Measurements from ENCODE around the gene MAEA.

Gene MAEA

DNA sequence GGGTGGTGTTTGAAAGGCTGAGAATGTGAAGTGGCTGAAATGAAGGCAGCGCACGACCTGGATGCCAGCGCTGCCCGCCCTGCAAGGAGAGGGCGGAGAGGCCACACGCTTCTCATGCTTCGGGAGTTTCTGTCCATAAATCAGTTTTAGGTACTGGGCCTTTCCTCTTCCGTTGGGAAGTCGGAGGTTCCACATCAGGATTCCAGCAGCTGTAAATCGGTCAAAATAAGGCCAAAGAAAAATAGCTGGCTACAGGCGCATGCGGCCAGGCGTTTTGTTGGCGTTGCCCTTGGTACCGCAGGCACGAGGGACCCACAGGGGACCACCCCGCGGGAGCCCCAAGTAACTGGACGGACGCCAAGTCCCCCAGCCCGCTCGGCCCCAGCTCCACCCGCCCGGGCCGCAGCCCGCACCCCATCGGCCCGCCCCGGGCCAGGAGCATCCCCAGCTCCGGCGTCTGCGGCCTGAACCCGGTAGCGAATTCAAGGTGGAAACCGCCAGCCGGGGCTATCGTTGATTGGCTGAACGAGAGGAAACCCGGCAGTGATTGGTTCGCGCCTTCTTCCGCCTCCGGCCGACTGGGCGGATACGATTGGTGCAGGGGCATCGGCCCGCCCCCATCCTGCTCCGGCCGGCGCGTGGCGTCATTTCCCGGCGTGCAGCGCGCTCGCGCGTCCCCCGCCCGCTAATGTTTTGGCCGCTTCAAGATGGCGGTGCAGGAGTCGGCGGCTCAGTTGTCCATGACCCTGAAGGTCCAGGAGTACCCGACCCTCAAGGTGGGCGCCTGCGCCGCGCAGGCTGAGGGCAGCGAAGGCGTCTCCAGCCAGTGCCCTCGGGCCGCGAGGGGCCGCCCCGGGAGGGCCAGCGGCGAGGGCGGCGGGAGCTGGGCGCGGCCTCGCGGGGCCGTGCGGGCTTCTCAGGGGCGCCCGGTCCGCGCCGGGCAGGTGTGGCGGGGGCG is at the start of gene MAEA:
Gene MAEA, plus strand, starts transcription at position 685 of the 958 bp plus-strand sequence. Its CDS starts 23 bp downstream, at position 708.
- peak within 1 kb of the TSS; percentile 79 for H3K4me3 ChIP-seq (replicated peaks; ENCODE audit: low read depth, low read length)
- TF ChIP-seq, protein P1, sequence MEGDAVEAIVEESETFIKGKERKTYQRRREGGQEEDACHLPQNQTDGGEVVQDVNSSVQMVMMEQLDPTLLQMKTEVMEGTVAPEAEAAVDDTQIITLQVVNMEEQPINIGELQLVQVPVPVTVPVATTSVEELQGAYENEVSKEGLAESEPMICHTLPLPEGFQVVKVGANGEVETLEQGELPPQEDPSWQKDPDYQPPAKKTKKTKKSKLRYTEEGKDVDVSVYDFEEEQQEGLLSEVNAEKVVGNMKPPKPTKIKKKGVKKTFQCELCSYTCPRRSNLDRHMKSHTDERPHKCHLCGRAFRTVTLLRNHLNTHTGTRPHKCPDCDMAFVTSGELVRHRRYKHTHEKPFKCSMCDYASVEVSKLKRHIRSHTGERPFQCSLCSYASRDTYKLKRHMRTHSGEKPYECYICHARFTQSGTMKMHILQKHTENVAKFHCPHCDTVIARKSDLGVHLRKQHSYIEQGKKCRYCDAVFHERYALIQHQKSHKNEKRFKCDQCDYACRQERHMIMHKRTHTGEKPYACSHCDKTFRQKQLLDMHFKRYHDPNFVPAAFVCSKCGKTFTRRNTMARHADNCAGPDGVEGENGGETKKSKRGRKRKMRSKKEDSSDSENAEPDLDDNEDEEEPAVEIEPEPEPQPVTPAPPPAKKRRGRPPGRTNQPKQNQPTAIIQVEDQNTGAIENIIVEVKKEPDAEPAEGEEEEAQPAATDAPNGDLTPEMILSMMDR (IDR thresholded peaks at IDR 0.05; ENCODE audit: low read length, missing control alignments) = no peak
- peak; percentile 96 for DNase-seq (ENCODE audit: low read depth)

DNA sequence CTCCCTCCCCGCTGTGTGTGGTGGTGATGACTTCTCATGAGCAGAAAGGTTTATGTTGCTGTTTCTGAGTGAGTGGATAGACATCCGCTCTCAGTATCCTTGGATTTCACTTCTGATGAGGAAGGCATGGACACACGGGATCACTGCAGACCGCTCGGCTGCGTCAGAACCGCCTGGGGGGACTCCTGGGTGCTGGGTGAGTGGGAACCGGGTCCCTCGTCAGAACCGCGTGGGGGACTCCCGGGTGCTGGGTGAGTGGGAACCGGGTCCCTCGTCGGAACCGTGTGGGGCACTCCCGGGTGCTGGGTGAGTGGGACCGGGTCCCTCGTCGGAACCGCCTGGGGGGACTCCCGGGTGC is 49.8 kb upstream of the MAEA start:
- TF ChIP-seq, protein P1 (IDR thresholded peaks at IDR 0.05; ENCODE audit: low read length, missing control alignments) = no peak
- no peak for DNase-seq (ENCODE audit: low read depth)
- no peak overlapping the region for H3K4me3 ChIP-seq (replicated peaks; ENCODE audit: low read depth, low read length)

DNA sequence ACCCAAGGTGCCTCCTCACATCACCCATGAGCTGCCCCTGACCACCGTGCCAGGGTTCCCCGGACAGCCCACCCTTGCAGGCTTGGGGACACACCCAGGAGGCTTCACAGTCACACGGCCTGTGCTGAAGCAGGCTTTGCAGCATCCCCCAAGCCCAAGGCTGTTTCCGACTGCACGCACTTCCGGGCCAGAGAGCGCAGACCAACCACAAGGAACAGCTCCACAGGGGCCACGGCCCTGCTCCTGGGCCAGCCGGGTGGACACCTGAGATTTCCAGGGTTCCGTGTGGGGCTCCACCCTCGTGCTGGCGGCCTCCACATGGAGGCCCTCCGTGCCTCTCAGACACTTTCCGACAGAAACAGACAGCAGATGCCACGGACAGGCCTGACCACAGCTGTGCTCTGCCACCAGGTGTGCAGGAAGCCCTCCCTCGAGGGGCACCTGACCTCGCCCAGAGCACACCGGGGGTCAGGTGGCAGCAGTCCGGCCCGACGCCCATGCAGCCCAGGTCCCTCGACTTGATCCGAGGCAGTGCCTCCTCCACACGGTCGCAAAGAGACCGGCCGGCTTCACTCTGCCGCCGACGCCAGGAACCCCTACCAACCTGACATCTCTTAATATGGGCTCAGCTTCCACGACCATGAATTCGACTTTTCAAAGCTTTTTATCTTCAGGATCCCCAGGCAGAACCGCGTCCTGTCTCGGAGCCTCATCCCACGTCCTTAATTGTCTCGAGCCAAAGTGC is 48.8 kb upstream of the MAEA start:
- no peak overlapping the region for H3K4me3 ChIP-seq (replicated peaks; ENCODE audit: low read depth, low read length)
- no peak for DNase-seq (ENCODE audit: low read depth)
- TF ChIP-seq, protein P1 (IDR thresholded peaks at IDR 0.05; ENCODE audit: low read length, missing control alignments) = no peak

DNA sequence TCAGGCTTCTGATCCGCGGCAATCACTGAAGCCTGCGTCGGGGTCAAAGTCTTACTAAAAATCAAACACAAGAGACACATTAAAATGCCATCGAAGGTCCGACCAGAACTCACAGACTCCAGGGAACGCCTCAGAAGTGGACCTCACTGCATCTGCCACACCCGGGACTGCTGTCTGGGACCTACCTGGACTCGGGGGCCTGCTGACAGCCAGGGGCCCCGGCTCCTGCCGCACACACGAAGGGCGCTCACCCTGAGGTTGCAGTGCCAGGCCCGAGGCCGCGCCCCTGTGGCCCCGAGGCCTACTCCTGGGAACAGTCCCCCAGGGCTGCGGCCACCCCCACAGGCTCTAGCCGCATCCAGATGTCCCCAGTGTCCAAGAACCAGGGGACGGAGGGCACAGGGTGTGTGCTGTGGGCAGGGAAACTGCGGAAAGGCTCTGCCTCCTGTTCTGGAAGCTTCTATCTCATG is 48.2 kb upstream of the MAEA start:
- no peak for DNase-seq (ENCODE audit: low read depth)
- H3K4me3 ChIP-seq (replicated peaks; ENCODE audit: low read depth, low read length) = no peak overlapping the region
- TF ChIP-seq, protein P1 (IDR thresholded peaks at IDR 0.05; ENCODE audit: low read length, missing control alignments) = no peak

DNA sequence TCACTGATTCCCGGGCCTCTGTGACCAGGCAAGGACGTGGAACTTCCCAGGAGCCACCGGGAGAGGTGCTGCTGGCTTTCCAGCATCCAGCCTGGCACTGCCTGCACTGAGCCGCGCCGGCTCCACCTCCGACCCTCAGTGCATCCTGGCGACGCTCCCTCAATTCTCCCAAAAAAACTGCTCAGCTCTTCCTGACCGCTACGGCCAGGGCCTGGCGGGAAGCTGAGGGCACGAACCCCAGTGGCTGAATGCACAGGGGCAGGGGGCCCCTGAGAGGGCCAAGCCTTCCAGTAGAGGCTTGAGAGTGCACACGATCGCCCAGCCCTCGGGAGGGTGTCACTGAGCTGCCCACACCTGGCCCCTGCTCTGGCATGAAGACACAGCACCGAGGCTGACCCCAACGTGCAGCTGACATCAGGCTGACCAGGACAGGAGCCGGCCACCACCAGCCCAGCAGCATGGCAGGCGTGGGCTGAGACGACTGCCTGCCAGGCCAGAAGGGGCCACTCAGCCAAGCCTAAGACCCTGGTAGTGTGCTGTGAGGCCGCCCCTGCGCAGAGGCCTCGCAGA is 47.7 kb upstream of the MAEA start:
- DNase-seq (ENCODE audit: low read depth) = no peak
- TF ChIP-seq, protein P1 (IDR thresholded peaks at IDR 0.05; ENCODE audit: low read length, missing control alignments) = no peak
- no peak overlapping the region for H3K4me3 ChIP-seq (replicated peaks; ENCODE audit: low read depth, low read length)

DNA sequence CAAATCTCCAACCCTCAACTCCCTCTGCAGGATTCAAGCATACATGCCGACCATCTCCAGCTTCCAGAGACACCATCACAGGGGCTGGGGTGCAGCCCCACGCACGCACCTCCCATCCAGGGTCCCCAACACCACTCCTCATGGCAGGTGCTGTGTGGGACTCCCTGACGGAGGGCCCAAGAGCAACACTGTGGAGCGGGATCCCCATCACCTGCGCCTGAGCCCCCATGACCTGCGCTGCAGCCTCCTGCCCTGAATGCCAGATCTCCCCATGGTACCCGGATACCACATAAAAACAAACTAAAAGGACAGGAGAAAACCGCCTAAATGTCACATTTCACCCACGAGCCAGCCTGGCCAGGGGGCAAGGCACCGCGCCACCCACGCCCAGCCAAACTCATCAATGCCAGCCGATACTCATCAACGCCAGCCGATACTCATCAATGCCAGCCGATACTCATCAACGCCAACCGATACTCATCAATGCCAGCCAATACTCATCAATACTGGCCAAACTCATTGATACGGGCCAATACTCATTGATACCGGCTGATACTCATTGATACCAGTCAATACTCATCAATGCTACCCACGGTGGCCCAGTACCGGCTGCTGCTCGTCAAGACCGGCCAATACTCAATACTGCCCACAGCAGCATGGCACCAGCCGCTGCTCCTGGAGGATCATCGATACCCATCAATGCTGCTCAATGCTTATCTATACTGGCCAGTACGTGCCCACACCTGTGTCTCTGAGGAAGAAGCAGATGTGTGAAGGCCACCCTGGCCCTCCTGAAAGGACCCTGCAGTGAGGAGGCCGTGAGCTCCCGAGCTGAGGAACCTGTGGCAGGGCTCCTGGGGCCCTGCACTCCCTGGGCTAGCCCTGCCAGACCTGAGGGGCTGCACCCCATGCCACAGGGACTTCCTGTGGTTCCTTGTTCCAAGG is 46.9 kb upstream of the MAEA start:
- H3K4me3 ChIP-seq (replicated peaks; ENCODE audit: low read depth, low read length) = no peak overlapping the region
- TF ChIP-seq, protein P1 (IDR thresholded peaks at IDR 0.05; ENCODE audit: low read length, missing control alignments) = no peak
- DNase-seq (ENCODE audit: low read depth) = no peak
